Spleen (tissue), 7 donors: ENCODE data around the gene USP32.

ENCODE experiments used
- CTCF ChIP-seq, 11 experiments: fragments of 200-600 bp in 7 of 11; fragments of 450-650 bp in 4 of 11; sonication (generic) in 4 of 11; IDR thresholded peaks in 8 of 11; conservative IDR thresholded peaks in 3 of 11; 1 replicate in 7 of 11; 2 replicates in 4 of 11; pipeline versions ENCODE4 v1.4.0 to v1.8.0; 2016 to 2021; ENCODE audit warnings: antibody characterized with exemption in 11 of 11, inconsistent platforms in 4 of 11, mild to moderate bottlenecking in 1 of 11
- POLR2A ChIP-seq, 3 donors: fragments of 450-650 bp; IDR thresholded peaks; one replicate each; pipeline ENCODE4 v1.5.1; 2017; ENCODE audit warnings: antibody characterized with exemption in 3 of 3, mild to moderate bottlenecking in 1 of 3
- POLR2AphosphoS5 ChIP-seq, 3 donors: sonication (generic); formaldehyde crosslinking; IDR thresholded peaks; one replicate each; pipeline ENCODE4 v1.5.1; 2017; ENCODE audit warnings: antibody characterized with exemption in 3 of 3
- donor health status: DM: no; HTN: no; CAD: no; lungs with moderate emphysema.
- donor health status: DM: no; HTN: no; CAD: no.
- donor health status: DM: no; HTN: no; CAD: no.

GRCh38 chr17:60363700-60364405, 28.1 kb downstream of the USP32 start:
- TF ChIP-seq CTCF (IDR thresholded peaks at IDR 0.05 in 8 of 11, conservative IDR thresholded peaks at IDR 0.05 in 3 of 11) (no peak), POLR2AphosphoS5 (IDR thresholded peaks at IDR 0.05) (no peak), POLR2A (IDR thresholded peaks at IDR 0.05) (no peak)
